ENCODE results near the gene GP1BB.
A peak's percentile ranks its signal among the peaks of the same experiment; 100 is the strongest.

The GP1BB gene

DNA sequence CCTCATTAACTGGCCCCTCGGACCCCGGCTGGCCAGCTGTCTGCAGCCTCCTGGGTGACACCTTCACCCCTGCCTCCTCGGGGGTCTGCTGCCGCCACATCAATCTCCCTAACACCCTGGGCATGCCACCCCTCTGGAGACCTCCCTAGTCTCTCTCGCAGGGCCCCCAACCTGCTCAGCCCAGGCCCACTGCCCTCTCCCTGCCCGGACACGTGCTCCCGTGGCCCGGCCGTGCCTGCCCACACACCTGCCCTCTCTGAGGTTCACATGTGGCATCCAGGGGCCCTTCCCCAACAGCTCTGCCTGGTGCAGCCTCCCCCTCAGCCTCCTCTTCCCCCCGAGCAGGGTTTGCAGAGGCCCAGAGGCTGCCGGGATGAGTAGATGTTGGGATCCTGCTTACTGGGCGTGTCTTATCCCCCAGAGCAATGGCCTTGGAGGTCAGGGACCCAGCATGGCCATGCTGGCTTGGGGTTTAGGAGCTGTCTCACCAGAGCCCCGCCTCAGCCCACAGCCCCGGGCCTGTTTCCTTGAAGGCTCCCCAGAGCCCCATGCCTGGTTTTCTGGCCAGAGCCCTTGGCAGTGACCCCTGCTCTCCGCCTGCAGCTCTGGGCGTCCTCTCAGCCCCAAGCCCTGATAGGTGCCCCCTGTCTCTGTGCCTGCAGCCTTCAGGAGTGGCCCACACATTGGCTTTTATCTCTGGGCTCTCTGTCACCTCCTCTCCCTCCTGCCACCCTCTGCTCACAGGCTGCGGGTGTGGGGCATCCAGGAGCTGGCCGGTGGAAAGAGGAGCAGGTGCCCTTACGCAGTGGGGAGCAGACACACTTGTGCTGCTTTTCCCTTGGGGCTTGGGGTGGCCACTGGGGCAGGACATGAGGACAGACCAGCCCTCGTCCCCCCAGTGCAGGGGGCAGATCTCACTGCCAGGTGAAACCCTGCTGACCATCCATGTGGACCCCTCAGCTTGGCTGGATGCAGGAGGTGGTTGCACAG is 34.7 kb upstream of the GP1BB start:
- no peak overlapping the region for H3K4me3 ChIP-seq (ENCODE audit: low read depth, low read length)
- H2AFZ ChIP-seq: no peak overlapping the region
- peaks cover 9% of the 10 kb centered on the region for H3K4me1 ChIP-seq
- no peaks in the 10 kb centered on the region for H3K9me3 ChIP-seq (ENCODE audit: control insufficient read depth, low read length)
- no peak overlapping the region for H3K9ac ChIP-seq
- H3K4me2 ChIP-seq (ENCODE audit: low read length): no peak overlapping the region
- no peak overlapping the region for H3K27ac ChIP-seq
- H3K79me2 ChIP-seq: no peaks in the 10 kb centered on the region
- TF ChIP-seq, protein P1, sequence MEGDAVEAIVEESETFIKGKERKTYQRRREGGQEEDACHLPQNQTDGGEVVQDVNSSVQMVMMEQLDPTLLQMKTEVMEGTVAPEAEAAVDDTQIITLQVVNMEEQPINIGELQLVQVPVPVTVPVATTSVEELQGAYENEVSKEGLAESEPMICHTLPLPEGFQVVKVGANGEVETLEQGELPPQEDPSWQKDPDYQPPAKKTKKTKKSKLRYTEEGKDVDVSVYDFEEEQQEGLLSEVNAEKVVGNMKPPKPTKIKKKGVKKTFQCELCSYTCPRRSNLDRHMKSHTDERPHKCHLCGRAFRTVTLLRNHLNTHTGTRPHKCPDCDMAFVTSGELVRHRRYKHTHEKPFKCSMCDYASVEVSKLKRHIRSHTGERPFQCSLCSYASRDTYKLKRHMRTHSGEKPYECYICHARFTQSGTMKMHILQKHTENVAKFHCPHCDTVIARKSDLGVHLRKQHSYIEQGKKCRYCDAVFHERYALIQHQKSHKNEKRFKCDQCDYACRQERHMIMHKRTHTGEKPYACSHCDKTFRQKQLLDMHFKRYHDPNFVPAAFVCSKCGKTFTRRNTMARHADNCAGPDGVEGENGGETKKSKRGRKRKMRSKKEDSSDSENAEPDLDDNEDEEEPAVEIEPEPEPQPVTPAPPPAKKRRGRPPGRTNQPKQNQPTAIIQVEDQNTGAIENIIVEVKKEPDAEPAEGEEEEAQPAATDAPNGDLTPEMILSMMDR (IDR thresholded peaks at IDR 0.05): no peak
- no peaks in the 10 kb centered on the region for H3K36me3 ChIP-seq (ENCODE audit: control insufficient read depth, insufficient read depth, low read length)
- no peaks in the 10 kb centered on the region for H3K27me3 ChIP-seq (ENCODE audit: control insufficient read depth, insufficient read depth, low read length)

DNA sequence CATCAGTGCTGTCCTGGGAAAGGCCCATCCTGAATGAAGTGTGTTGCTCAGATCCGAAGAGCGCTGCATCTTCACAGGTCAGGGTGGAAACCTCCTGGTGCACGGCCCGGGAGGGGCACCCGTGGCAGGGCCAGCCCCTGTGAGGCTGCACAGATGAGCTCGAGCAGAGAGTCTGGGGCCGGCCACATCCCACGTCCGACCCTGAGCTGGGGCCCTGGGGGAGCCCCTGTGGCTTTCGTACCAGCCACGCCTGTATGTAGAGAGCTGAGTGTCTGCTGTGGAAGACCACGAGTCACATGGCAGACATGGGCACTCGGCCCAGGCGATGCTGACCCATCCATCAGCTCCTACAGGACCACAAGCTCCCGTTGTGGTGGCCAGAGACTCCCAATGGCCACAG is 33.9 kb upstream of the GP1BB start:
- Histone ChIP-seq H3K4me1 (peaks cover 9% of the 10 kb centered on the region), H2AFZ (no peak overlapping the region), H3K9ac (no peak overlapping the region), H3K4me3 (ENCODE audit: low read depth, low read length) (no peak overlapping the region), H3K4me2 (ENCODE audit: low read length) (no peak overlapping the region), H3K9me3 (ENCODE audit: control insufficient read depth, low read length) (no peaks in the 10 kb centered on the region), H3K36me3 (ENCODE audit: control insufficient read depth, insufficient read depth, low read length) (no peaks in the 10 kb centered on the region), H3K27ac (no peak overlapping the region), H3K27me3 (ENCODE audit: control insufficient read depth, insufficient read depth, low read length) (no peaks in the 10 kb centered on the region), H3K79me2 (no peaks in the 10 kb centered on the region)
- TF ChIP-seq, protein P1 (IDR thresholded peaks at IDR 0.05): no peak

DNA sequence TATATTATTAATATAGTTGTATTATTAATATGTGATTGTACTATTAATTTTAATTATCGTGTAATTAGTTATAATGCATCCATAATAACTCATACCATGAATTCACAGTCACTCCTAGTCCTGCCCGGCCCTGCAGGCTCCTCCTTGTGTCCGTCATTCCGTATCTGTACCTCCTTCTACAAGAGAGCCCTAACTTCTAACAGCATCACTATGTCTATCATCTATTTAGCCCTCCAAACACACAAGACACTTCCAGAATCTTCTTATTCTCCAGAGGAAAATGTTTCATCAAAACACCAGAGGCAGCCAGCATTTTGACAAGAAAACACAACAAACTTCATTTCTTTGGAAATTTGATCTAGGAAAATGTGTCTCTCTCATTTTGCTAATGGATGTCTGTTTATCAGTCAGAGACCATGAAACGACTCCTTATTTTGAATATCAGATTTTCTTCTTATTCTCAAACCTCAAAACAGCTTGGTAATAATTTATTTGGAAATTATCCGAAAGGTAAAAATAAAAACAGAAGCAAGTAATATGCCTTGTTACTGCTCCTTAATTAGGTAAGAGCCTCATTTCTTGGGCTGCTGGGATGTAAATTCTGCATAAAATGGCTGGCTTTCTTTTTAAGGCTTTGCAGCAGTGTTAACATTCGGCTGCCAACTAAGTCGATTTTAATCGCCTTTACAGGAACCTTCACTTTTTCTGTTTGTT is 32.2 kb upstream of the GP1BB start:
- Histone ChIP-seq H2AFZ (peak overlapping the region; percentile 69), H3K9me3 (ENCODE audit: control insufficient read depth, low read length) (no peaks in the 10 kb centered on the region), H3K36me3 (ENCODE audit: control insufficient read depth, insufficient read depth, low read length) (no peaks in the 10 kb centered on the region), H3K4me1 (peaks cover 9% of the 10 kb centered on the region), H3K27me3 (ENCODE audit: control insufficient read depth, insufficient read depth, low read length) (no peaks in the 10 kb centered on the region), H3K79me2 (no peaks in the 10 kb centered on the region), H3K4me3 (ENCODE audit: low read depth, low read length) (peak overlapping the region; percentile 54), H3K27ac (peak overlapping the region; percentile 88), H3K9ac (no peak overlapping the region), H3K4me2 (ENCODE audit: low read length) (peak overlapping the region; percentile 91)
- TF ChIP-seq, protein P1 (IDR thresholded peaks at IDR 0.05): no peak

DNA sequence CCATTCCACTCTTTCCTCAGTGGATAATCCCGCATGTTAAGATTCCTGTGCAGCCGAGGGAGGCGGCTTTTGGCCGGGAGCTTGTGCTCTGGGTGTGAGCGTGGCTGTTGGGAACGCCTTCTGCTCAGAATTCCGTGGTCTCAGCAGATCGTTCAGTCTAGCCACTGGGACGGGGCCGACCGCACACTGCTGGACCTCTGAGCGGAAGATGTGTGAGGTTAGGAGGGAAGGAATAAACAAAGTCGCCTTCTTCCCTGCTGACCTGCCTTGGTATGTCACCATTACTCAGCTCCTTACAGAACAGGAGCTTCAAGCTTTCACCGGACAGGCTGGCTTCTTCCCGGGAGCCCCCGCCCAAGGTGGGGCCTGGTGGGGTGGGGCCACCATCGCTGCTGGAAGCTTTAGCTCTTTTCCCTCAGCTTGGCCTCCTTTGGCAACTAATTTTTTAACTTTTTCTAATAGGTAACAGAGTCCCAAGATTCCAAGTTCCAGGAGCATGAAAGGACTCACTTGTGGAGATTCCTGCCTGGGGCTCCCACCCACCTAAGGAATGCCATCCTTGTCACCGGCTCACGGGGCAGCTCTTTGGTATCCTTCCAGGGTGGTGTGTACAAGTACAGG is 31.5 kb upstream of the GP1BB start:
- Histone ChIP-seq H2AFZ (peak overlapping the region; percentile 69), H3K9ac (no peak overlapping the region), H3K27me3 (ENCODE audit: control insufficient read depth, insufficient read depth, low read length) (no peaks in the 10 kb centered on the region), H3K9me3 (ENCODE audit: control insufficient read depth, low read length) (no peaks in the 10 kb centered on the region), H3K4me1 (peaks cover 9% of the 10 kb centered on the region), H3K4me2 (ENCODE audit: low read length) (peak overlapping the region; percentile 91), H3K79me2 (no peaks in the 10 kb centered on the region), H3K36me3 (ENCODE audit: control insufficient read depth, insufficient read depth, low read length) (no peaks in the 10 kb centered on the region), H3K27ac (peak overlapping the region; percentile 88), H3K4me3 (ENCODE audit: low read depth, low read length) (peak overlapping the region; percentile 54)
- TF ChIP-seq, protein P1 (IDR thresholded peaks at IDR 0.05): no peak

Data from parathyroid adenoma (tissue), 2 donors.